GM23248 (cell line): ENCODE data around the gene ADPRM. TPM values are rescaled to one million over a fixed set of nuclear protein-coding genes. Genes with fewer than 3 reads are reported as not detected.
A peak's percentile ranks its signal among the peaks of the same experiment; 100 is the strongest.

Source experiments
- DNase-seq: peaks from one replicate; pipeline ENCODE4 v3.0.0-alpha.2; 2015
- H2AFZ ChIP-seq: fragments of 200-600 bp; sonication (generic); 2 replicates; pipeline ENCODE4 v1.6.1; 2016; ENCODE audit warnings: antibody characterized with exemption
- H3F3A ChIP-seq: fragments of 200-600 bp; sonication (generic); 2 replicates; pipeline ENCODE4 v1.6.1; 2016; ENCODE audit warnings: mild to moderate bottlenecking, antibody characterized with exemption, mixed run types; ENCODE audit not compliant: insufficient read depth
- H3K27ac ChIP-seq: fragments of 200-600 bp; sonication (generic); 2 replicates; pipeline ENCODE4 v1.5.1; 2016; ENCODE audit warnings: mild to moderate bottlenecking
- H3K27me3 ChIP-seq: fragments of 200-600 bp; sonication (generic); replicated peaks from 2 replicates; pipeline ENCODE4 v1.6.1; 2016; ENCODE audit warnings: mild to moderate bottlenecking; ENCODE audit not compliant: insufficient read depth
- H3K36me3 ChIP-seq: fragments of 200-600 bp; sonication (generic); 2 replicates; pipeline ENCODE4 v1.6.1; 2016; ENCODE audit warnings: low read depth, mild to moderate bottlenecking
- H3K4me1 ChIP-seq: fragments of 200-600 bp; sonication (generic); 2 replicates; pipeline ENCODE4 v1.6.1; 2016; ENCODE audit warnings: mild to moderate bottlenecking; ENCODE audit not compliant: insufficient read depth
- H3K4me2 ChIP-seq: fragments of 200-600 bp; sonication (generic); one replicate; pipeline ENCODE4 v1.6.1; 2016; ENCODE audit warnings: mild to moderate bottlenecking; ENCODE audit not compliant: unreplicated experiment
- H3K4me3 ChIP-seq: fragments of 200-600 bp; sonication (generic); 2 replicates; pipeline ENCODE4 v1.5.1; 2016; ENCODE audit warnings: mild to moderate bottlenecking
- H3K79me2 ChIP-seq: fragments of 200-600 bp; sonication (generic); 2 replicates; pipeline ENCODE4 v1.6.1; 2016; ENCODE audit warnings: mild to moderate bottlenecking; ENCODE audit not compliant: insufficient read depth
- H3K9ac ChIP-seq: fragments of 200-600 bp; sonication (generic); 2 replicates; pipeline ENCODE4 v1.6.1; 2016; ENCODE audit warnings: mild to moderate bottlenecking
- H3K9me2 ChIP-seq: fragments of 200-600 bp; sonication (generic); 2 replicates; pipeline ENCODE4 v1.6.1; 2016; ENCODE audit warnings: mixed run types, mild to moderate bottlenecking, moderate library complexity; ENCODE audit not compliant: insufficient read depth
- H3K9me3 ChIP-seq: fragments of 200-600 bp; sonication (generic); one replicate; pipeline ENCODE4 v1.6.1; 2017; ENCODE audit warnings: low read depth
- H4K20me1 ChIP-seq: fragments of 200-600 bp; sonication (generic); 2 replicates; pipeline ENCODE4 v1.6.0; 2016; ENCODE audit not compliant: insufficient read depth
- EZH2 ChIP-seq: fragments of 200-600 bp; sonication (generic); IDR thresholded peaks from 2 replicates; pipeline ENCODE4 v1.6.1; 2018; ENCODE audit warnings: antibody characterized with exemption, mild to moderate bottlenecking; ENCODE audit not compliant: insufficient read depth, poor library complexity, severe bottlenecking
- EZH2phosphoT487 ChIP-seq: fragments of 200-600 bp; sonication (generic); IDR thresholded peaks from 2 replicates; pipeline ENCODE4 v1.6.1; 2018; ENCODE audit warnings: antibody characterized with exemption, moderate library complexity, mild to moderate bottlenecking, low read depth; ENCODE audit not compliant: insufficient read depth
- WGBS, 2 experiments: methylation state at CpG; one replicate each; pipeline ENCODE4 v1.1.6; 2015 to 2017; ENCODE audit warnings: low lambda C conversion rate in 2 of 2, low coverage in 1 of 2; ENCODE audit errors: missing lambda C conversion rate in 2 of 2; 5-methylcytosine and 5-hydroxymethylcytosine counted together
- in situ Hi-C: fragments of 300-500 bp; cut with MboI; formaldehyde crosslinking; loops from 2 replicates; pipeline ENCODE4 v1.15.0; 2020
- polyA plus RNA-seq: library from polyadenylated mRNA; unstranded; fragments of >200 nt; fragmentation: Nextera tagmentation; extraction: Ambion mirVana; gene quantifications from 2 replicates; pipeline ENCODE4 v1.2.1, GENCODE V29; 2016
- total RNA-seq: library from RNA; depleted of rRNA; stranded (reverse); fragments of >200 nt; shearing (Covaris generic); gene quantifications from 2 replicates; pipeline ENCODE4 v1.2.3, GENCODE V29; 2014

The ADPRM gene
- total and polyA plus RNA-seq, 2 experiments from 2014 or later: 15.4 to 16.1 TPM

GRCh38 chr17:10668775-10669174, 28.6 kb upstream of the ADPRM start:
- 44 to 62% methylated on average over 1 of the region's 1 CpG for WGBS, 2 experiments
- Histone ChIP-seq H3K27me3 (no peaks in the 10 kb centered on the region), H3K9me3 (no peaks in the 10 kb centered on the region), H3K79me2 (no peaks in the 10 kb centered on the region), H3F3A (peaks cover 10% of the 10 kb centered on the region), H3K4me2 (peak overlapping the region; percentile 14), H3K9me2 (no peaks in the 10 kb centered on the region), H3K4me3 (no peak overlapping the region), H3K36me3 (no peaks in the 10 kb centered on the region), H4K20me1 (no peaks in the 10 kb centered on the region), H3K9ac (no peak overlapping the region), H3K4me1 (peaks cover 11% of the 10 kb centered on the region), H2AFZ (no peak overlapping the region), H3K27ac (no peak overlapping the region)
- TF ChIP-seq EZH2phosphoT487 (no peak), EZH2 (no peak)
- in situ Hi-C loops: no loop called here
- DNase-seq: peak; percentile 35

GRCh38 chr17:10673312-10673711, 24.1 kb upstream of the ADPRM start:
- peaks cover 9% of the 10 kb centered on the region for H3K4me1 ChIP-seq
- no peak overlapping the region for H3K9ac ChIP-seq
- no peaks in the 10 kb centered on the region for H3K79me2 ChIP-seq
- DNase-seq: no peak
- in situ Hi-C loops: no loop called here
- H3K27me3 ChIP-seq: no peaks in the 10 kb centered on the region
- no peak overlapping the region for H2AFZ ChIP-seq
- no peaks in the 10 kb centered on the region for H4K20me1 ChIP-seq
- H3K4me2 ChIP-seq: no peak overlapping the region
- no peaks in the 10 kb centered on the region for H3K9me2 ChIP-seq
- no peak overlapping the region for H3K27ac ChIP-seq
- H3K4me3 ChIP-seq: no peak overlapping the region
- WGBS, 2 experiments: 91 to 93% methylated on average over 12 of the region's 12 CpGs
- peaks cover 9% of the 10 kb centered on the region for H3F3A ChIP-seq
- H3K36me3 ChIP-seq: peaks cover 10% of the 10 kb centered on the region; the same call in 1 of the 2 replicates
- TF ChIP-seq EZH2phosphoT487 (no peak), EZH2 (no peak)
- no peaks in the 10 kb centered on the region for H3K9me3 ChIP-seq

- Histone ChIP-seq H3K36me3 (peaks cover 21% of the 10 kb centered on the region; the same call in 1 of the 2 replicates), H3K27me3 (no peaks in the 10 kb centered on the region), H3K79me2 (no peaks in the 10 kb centered on the region), H3K4me3 (no peak overlapping the region), H3K9me2 (no peaks in the 10 kb centered on the region), H3F3A (no peaks in the 10 kb centered on the region; the same call in 1 of the 2 replicates), H3K4me2 (no peak overlapping the region), H3K27ac (no peak overlapping the region), H4K20me1 (no peaks in the 10 kb centered on the region), H3K9ac (no peak overlapping the region), H3K4me1 (no peaks in the 10 kb centered on the region), H2AFZ (no peak overlapping the region), H3K9me3 (no peaks in the 10 kb centered on the region)
- in situ Hi-C loops: no loop called here
- DNase-seq: no peak
- WGBS, 2 experiments: 93 to 100% methylated on average over 4 of the region's 4 CpGs
- TF ChIP-seq EZH2phosphoT487 (no peak), EZH2 (no peak)
These were observed 22.7 kb upstream of the ADPRM start for GRCh38 chr17:10674704-10675103.

- H4K20me1 ChIP-seq: no peaks in the 10 kb centered on the region
- WGBS, 2 experiments: 49 to 60% methylated on average over 7 of the region's 7 CpGs
- H3K4me2 ChIP-seq: peak overlapping the region; percentile 35
- H3K4me1 ChIP-seq: peaks cover 18% of the 10 kb centered on the region
- peaks cover 16% of the 10 kb centered on the region for H3F3A ChIP-seq
- no peak overlapping the region for H3K4me3 ChIP-seq
- no peaks in the 10 kb centered on the region for H3K27me3 ChIP-seq
- peak overlapping the region; percentile 28; the same call in 1 of the 2 replicates for H3K27ac ChIP-seq
- in situ Hi-C loops: no loop called here
- no peak overlapping the region for H2AFZ ChIP-seq
- peak; percentile 47 for DNase-seq
- no peaks in the 10 kb centered on the region for H3K9me2 ChIP-seq
- H3K36me3 ChIP-seq: peaks cover 42% of the 10 kb centered on the region
- H3K9me3 ChIP-seq: no peaks in the 10 kb centered on the region
- no peak overlapping the region for H3K9ac ChIP-seq
- no peak for TF ChIP-seq EZH2
- TF ChIP-seq EZH2phosphoT487: no peak
- H3K79me2 ChIP-seq: peaks cover 18% of the 10 kb centered on the region
These were observed 15.4 kb upstream of the ADPRM start for GRCh38 chr17:10681866-10682446.

- H3K27ac ChIP-seq: no peak overlapping the region
- H3K36me3 ChIP-seq: peaks cover 42% of the 10 kb centered on the region
- H3K9ac ChIP-seq: no peak overlapping the region
- 49 to 50% methylated on average over 2 of the region's 2 CpGs for WGBS, 2 experiments
- H3K27me3 ChIP-seq: no peaks in the 10 kb centered on the region
- no peak for TF ChIP-seq EZH2phosphoT487
- no peak for TF ChIP-seq EZH2
- H3K79me2 ChIP-seq: peaks cover 35% of the 10 kb centered on the region
- H3K4me3 ChIP-seq: no peak overlapping the region
- peaks cover 7% of the 10 kb centered on the region; the same call in 1 of the 2 replicates for H4K20me1 ChIP-seq
- no peak overlapping the region for H3K4me2 ChIP-seq
- H3K9me2 ChIP-seq: no peaks in the 10 kb centered on the region
- in situ Hi-C loops: no loop called here
- H3K4me1 ChIP-seq: peaks cover 18% of the 10 kb centered on the region
- H3K9me3 ChIP-seq: no peaks in the 10 kb centered on the region
- H3F3A ChIP-seq: peaks cover 16% of the 10 kb centered on the region
- peak; percentile 39 for DNase-seq
- H2AFZ ChIP-seq: no peak overlapping the region
These were observed 13.5 kb upstream of the ADPRM start for GRCh38 chr17:10683853-10684252.
